ENCODE data around the gene CYREN. TPM values are rescaled to one million over a fixed set of nuclear protein-coding genes. Genes with fewer than 3 reads are reported as not detected.
A peak's percentile ranks its signal among the peaks of the same experiment; 100 is the strongest.

CYREN gene
- total and polyA plus RNA-seq, 9 of the 15 experiments (the other 6 are each of a cell fraction or from before 2014, with no cell fraction given): 13.9 to 108 (median 88.8) TPM

DNA sequence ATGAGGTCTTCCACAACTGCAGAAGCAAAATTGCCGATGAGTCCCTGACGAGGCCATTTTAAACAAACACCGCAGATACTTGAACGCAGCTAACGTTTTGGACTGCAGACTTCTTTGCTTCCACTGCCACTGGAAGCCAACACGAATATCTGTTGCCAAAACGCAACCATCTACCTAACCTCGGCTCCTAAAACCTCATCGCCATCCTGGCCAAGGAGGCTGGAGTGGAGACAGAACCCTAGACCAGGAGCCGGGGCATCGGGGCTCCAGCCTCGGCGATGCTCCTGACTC, 40.3 kb upstream of the CYREN start (continued):
- TF ChIP-seq NEUROD1 (IDR thresholded peaks at IDR 0.05; ENCODE audit: borderline replicate concordance, low read depth, low read length, partially characterized antibody) (no peak), EWSR1 (IDR thresholded peaks at IDR 0.05; ENCODE audit: borderline replicate concordance, low read depth, partially characterized antibody) (no peak), CREM (IDR thresholded peaks at IDR 0.05; ENCODE audit: low read depth) (no peak), NFRKB (IDR thresholded peaks at IDR 0.05; ENCODE audit: low read depth) (no peak), TSC22D4 (tag; IDR thresholded peaks at IDR 0.05) (no peak), HLTF (IDR thresholded peaks at IDR 0.05) (no peak), ZNF324 (CRISPR knock-in tag; IDR thresholded peaks at IDR 0.05) (0 out of 2 replicates have a peak, but pooled peaks have one; percentile 37), MYNN (IDR thresholded peaks at IDR 0.05) (no peak), MYNN (CRISPR knock-in tag; IDR thresholded peaks at IDR 0.05) (no peak), SMAD3 (CRISPR knock-in tag; conservative IDR thresholded peaks at IDR 0.05) (0 out of 2 replicates have a peak, but pooled peaks have one; percentile 2), JUND (IDR thresholded peaks at IDR 0.05; ENCODE audit: borderline replicate concordance, low read depth, low read length) (no peak), JUND (tag; IDR thresholded peaks at IDR 0.05; ENCODE audit: borderline replicate concordance, low read depth, low read length) (no peak; the same call in 2 of the 3 replicates), BCL6 (CRISPR knock-in tag; IDR thresholded peaks at IDR 0.05) (no peak), SRSF1 (IDR thresholded peaks at IDR 0.05; ENCODE audit: low read depth, low read length) (no peak)
- TF ChIP-seq, protein P1, sequence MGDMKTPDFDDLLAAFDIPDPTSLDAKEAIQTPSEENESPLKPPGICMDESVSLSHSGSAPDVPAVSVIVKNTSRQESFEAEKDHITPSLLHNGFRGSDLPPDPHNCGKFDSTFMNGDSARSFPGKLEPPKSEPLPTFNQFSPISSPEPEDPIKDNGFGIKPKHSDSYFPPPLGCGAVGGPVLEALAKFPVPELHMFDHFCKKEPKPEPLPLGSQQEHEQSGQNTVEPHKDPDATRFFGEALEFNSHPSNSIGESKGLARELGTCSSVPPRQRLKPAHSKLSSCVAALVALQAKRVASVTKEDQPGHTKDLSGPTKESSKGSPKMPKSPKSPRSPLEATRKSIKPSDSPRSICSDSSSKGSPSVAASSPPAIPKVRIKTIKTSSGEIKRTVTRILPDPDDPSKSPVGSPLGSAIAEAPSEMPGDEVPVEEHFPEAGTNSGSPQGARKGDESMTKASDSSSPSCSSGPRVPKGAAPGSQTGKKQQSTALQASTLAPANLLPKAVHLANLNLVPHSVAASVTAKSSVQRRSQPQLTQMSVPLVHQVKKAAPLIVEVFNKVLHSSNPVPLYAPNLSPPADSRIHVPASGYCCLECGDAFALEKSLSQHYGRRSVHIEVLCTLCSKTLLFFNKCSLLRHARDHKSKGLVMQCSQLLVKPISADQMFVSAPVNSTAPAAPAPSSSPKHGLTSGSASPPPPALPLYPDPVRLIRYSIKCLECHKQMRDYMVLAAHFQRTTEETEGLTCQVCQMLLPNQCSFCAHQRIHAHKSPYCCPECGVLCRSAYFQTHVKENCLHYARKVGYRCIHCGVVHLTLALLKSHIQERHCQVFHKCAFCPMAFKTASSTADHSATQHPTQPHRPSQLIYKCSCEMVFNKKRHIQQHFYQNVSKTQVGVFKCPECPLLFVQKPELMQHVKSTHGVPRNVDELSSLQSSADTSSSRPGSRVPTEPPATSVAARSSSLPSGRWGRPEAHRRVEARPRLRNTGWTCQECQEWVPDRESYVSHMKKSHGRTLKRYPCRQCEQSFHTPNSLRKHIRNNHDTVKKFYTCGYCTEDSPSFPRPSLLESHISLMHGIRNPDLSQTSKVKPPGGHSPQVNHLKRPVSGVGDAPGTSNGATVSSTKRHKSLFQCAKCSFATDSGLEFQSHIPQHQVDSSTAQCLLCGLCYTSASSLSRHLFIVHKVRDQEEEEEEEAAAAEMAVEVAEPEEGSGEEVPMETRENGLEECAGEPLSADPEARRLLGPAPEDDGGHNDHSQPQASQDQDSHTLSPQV (IDR thresholded peaks at IDR 0.05): no peak
- TF ChIP-seq, protein P2, sequence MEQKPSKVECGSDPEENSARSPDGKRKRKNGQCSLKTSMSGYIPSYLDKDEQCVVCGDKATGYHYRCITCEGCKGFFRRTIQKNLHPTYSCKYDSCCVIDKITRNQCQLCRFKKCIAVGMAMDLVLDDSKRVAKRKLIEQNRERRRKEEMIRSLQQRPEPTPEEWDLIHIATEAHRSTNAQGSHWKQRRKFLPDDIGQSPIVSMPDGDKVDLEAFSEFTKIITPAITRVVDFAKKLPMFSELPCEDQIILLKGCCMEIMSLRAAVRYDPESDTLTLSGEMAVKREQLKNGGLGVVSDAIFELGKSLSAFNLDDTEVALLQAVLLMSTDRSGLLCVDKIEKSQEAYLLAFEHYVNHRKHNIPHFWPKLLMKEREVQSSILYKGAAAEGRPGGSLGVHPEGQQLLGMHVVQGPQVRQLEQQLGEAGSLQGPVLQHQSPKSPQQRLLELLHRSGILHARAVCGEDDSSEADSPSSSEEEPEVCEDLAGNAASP (IDR thresholded peaks at IDR 0.05): no peak
- TF ChIP-seq, protein P3, sequence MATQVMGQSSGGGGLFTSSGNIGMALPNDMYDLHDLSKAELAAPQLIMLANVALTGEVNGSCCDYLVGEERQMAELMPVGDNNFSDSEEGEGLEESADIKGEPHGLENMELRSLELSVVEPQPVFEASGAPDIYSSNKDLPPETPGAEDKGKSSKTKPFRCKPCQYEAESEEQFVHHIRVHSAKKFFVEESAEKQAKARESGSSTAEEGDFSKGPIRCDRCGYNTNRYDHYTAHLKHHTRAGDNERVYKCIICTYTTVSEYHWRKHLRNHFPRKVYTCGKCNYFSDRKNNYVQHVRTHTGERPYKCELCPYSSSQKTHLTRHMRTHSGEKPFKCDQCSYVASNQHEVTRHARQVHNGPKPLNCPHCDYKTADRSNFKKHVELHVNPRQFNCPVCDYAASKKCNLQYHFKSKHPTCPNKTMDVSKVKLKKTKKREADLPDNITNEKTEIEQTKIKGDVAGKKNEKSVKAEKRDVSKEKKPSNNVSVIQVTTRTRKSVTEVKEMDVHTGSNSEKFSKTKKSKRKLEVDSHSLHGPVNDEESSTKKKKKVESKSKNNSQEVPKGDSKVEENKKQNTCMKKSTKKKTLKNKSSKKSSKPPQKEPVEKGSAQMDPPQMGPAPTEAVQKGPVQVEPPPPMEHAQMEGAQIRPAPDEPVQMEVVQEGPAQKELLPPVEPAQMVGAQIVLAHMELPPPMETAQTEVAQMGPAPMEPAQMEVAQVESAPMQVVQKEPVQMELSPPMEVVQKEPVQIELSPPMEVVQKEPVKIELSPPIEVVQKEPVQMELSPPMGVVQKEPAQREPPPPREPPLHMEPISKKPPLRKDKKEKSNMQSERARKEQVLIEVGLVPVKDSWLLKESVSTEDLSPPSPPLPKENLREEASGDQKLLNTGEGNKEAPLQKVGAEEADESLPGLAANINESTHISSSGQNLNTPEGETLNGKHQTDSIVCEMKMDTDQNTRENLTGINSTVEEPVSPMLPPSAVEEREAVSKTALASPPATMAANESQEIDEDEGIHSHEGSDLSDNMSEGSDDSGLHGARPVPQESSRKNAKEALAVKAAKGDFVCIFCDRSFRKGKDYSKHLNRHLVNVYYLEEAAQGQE (IDR thresholded peaks at IDR 0.05; ENCODE audit: borderline replicate concordance): no peak
- TF ChIP-seq, protein P3 (CRISPR knock-in tag; IDR thresholded peaks at IDR 0.05; ENCODE audit: low read depth): no peak
